Heart right ventricle (tissue), 16 donors: ENCODE results near the gene FAM13A. TPM values are rescaled to one million over a fixed set of nuclear protein-coding genes. Genes with fewer than 3 reads are reported as not detected.

Source experiments
- ATAC-seq, 8 donors: fragments of 200-7000 bp; cut with Tn5 transposase; one replicate each; pipeline ENCODE4 v1.9.1; 2020; ENCODE audit warnings: mild to moderate bottlenecking in 8 of 8, moderate library complexity in 8 of 8, moderate number of reproducible peaks in 1 of 8
- DNase-seq, 2 donors: peaks; one replicate each; pipeline ENCODE4 v3.0.0-alpha.2; 2020
- H3K27ac ChIP-seq, 10 donors: fragments of 200-600 bp; sonication (generic) in 2 of 10; one replicate each; pipeline versions ENCODE4 v1.5.0 to v1.8.0; 2020 to 2022; ENCODE audit warnings: mild to moderate bottlenecking in 3 of 10
- H3K27me3 ChIP-seq, 7 donors: fragments of 200-600 bp; one replicate each; pipeline ENCODE4 v1.8.0; 2021 to 2022; ENCODE audit warnings: mild to moderate bottlenecking in 2 of 7
- H3K36me3 ChIP-seq, 9 donors: fragments of 200-600 bp; sonication (generic) in 1 of 9; one replicate each; pipeline versions ENCODE4 v1.5.0 to v1.8.0; 2020 to 2022; ENCODE audit warnings: mild to moderate bottlenecking in 2 of 9
- H3K4me1 ChIP-seq, 9 donors: fragments of 200-600 bp; sonication (generic) in 1 of 9; one replicate each; pipeline versions ENCODE4 v1.5.0 to v1.8.0; 2020 to 2022; ENCODE audit warnings: mild to moderate bottlenecking in 4 of 9
- H3K4me3 ChIP-seq, 10 donors: fragments of 200-600 bp; sonication (generic) in 2 of 10; one replicate each; pipeline versions ENCODE4 v1.5.0 to v1.8.0; 2020 to 2022; ENCODE audit warnings: mild to moderate bottlenecking in 7 of 10, moderate library complexity in 2 of 10
- H3K9me3 ChIP-seq, 11 donors: fragments of 200-600 bp in 10 of 11; sonication (generic) in 2 of 11; one replicate each; pipeline versions ENCODE4 v1.5.0 to v1.8.0; 2013 to 2022; ENCODE audit warnings: mild to moderate bottlenecking in 2 of 11, control low read depth in 1 of 11, moderate library complexity in 1 of 11
- CTCF ChIP-seq, 9 donors: fragments of 200-600 bp; sonication (generic) in 2 of 9; IDR thresholded peaks; one replicate each; pipeline versions ENCODE4 v1.5.0 to v1.8.0; 2021 to 2022; ENCODE audit warnings: antibody characterized with exemption in 9 of 9, mild to moderate bottlenecking in 5 of 9, moderate library complexity in 1 of 9
- WGBS, 2 donors: extraction: QIAGEN DNeasy Blood & Tissue Kit; methylation state at CpG; one replicate each; pipeline ENCODE4 v1.1.7; 2013; ENCODE audit warnings: inconsistent platforms in 1 of 2; 5-methylcytosine and 5-hydroxymethylcytosine counted together
- intact Hi-C, 10 donors: fragments of 100-400 bp; cut with DNase I; formaldehyde crosslinking; loops; one replicate each; pipeline versions ENCODE4 v1.11.1 to v1.14.2; 2022
- polyA plus RNA-seq, 2 donors: library from polyadenylated mRNA; stranded (reverse); fragments of 200-250 nt; gene quantifications; one replicate each; pipeline ENCODE4 v1.2.3, GENCODE V29; 2013
- total RNA-seq, 10 donors: library from RNA; stranded (reverse); fragmentation: NEBNext Ultra II Directional in 3 of 10; extraction: Animal tissue kit (Norgen Biotek cat#: 25700) in 3 of 10; gene quantifications; one replicate each; pipeline versions ENCODE4 v1.2.1 to v1.2.4, GENCODE V29; 2021 to 2023
- donor health status: Arrhythmogenic right ventricular cardiomyopathy.
- donor health status: ischemic (EF 13 %, LVEDD 7.1; RV severe dilation, severe dysfunction).
- donor health status: healthy with polysubstance abuse.
- donor health status: DM: no; HTN: yes; CAD: no.
- donor health status: DM: no; HTN: no; CAD: no.
- donor health status: ischemic (EF 25% LVEDD 6.9; RV normal size, moderate dysfunction).
- donor health status: ischemic (EF 25% LVEDD 5.7; RV mildly dilated, moderate dysfunction).
- donor health status: healthy.
- donor health status: DM: yes; HTN: yes; CAD: no.
- donor health status: Ischemic cardiomyopathy.
- donor health status: ischemic (EF 35%, LVEDD 5.7; RV mildly dilated, moderate dysfunction).
- donor health status: nonischemic (EF 11% LVEDD 7.7; RV severe dilation, severe dysfunction).
- donor health status: DM: yes; HTN: yes; CAD: no.
- donor health status: PGD.
- donor health status: ischemic (EF 29% LVEDD 5.4; RV normal size, mild dysfunction).
- donor health status: nonischemic (EF 23%, LVEDD 6.1; RV moderate dilation, normal function).

FAM13A gene
- total and polyA plus RNA-seq, 12 donors, result 2.4 to 18.4 (median 14.1) TPM

- peaks cover 0 to 72% (median 52%) of the 10 kb centered on the region in 9 donors for H3K4me1 ChIP-seq
- intact Hi-C loops, result loop anchor here in 2 of 10 donors (2.0 to 5.0 kb wide), 2 partner anchors 114 to 204 kb away; no protein-coding TSS in a partner anchor
These were observed 236.1 kb downstream of the FAM13A start for GRCh38 chr4:88820698-88821415.

GRCh38 chr4:88819818-88820697, 236.9 kb downstream of the FAM13A start:
- Histone ChIP-seq H3K27ac (peak overlapping the region in 4 of 10 donors; percentile 4 to 88 (median 86)), H3K4me3 (peak overlapping the region in 8 of 10 donors; percentile 50 to 68 (median 64)), H3K27me3 (no peaks in the 10 kb centered on the region), H3K4me1 (peaks cover 0 to 74% (median 52%) of the 10 kb centered on the region in 9 donors), H3K9me3 (no peaks in the 10 kb centered on the region), H3K36me3 (no peaks in the 10 kb centered on the region)
- no peak for TF ChIP-seq CTCF (IDR thresholded peaks at IDR 0.05)
- ATAC-seq (no peak), DNase-seq (no peak)
- WGBS, 2 donors, result 47 to 51% methylated on average over 5 of the region's 5 CpGs
- intact Hi-C loops, result loop anchor here in 8 of 10 donors (2.0 to 10.0 kb wide), 6 partner anchors 113 to 295 kb away; partner anchors contain the start of gene TIGD2 (in 2 of the 8)

More at GRCh38 chr4:88820698-88821415, 236.1 kb downstream of the FAM13A start:
- ATAC-seq (no peak), DNase-seq (no peak)
- Histone ChIP-seq H3K36me3 (no peaks in the 10 kb centered on the region), H3K4me3 (peak overlapping the region in 9 of 10 donors; percentile 50 to 68 (median 62)), H3K27me3 (no peaks in the 10 kb centered on the region), H3K27ac (peak overlapping the region in 7 of 10 donors; percentile 81 to 88 (median 86)), H3K9me3 (no peaks in the 10 kb centered on the region)
- WGBS, 2 donors, result 69 to 73% methylated on average over 10 of the region's 10 CpGs
- no peak for TF ChIP-seq CTCF (IDR thresholded peaks at IDR 0.05)

GRCh38 chr4:88818631-88819470, 238.1 kb downstream of the FAM13A start:
- DNase-seq, result peak in 1 of 2 donors; percentile 31
- Histone ChIP-seq H3K9me3 (no peaks in the 10 kb centered on the region), H3K4me3 (peak overlapping the region in 1 of 10 donors; percentile 68), H3K27ac (peak overlapping the region in 3 of 10 donors; percentile 1 to 22 (median 8)), H3K4me1 (peaks cover 0 to 80% (median 58%) of the 10 kb centered on the region in 9 donors), H3K36me3 (no peaks in the 10 kb centered on the region), H3K27me3 (no peaks in the 10 kb centered on the region)
- ATAC-seq, result peak in 3 of 8 donors; percentile 22 to 56 (median 28)
- TF ChIP-seq CTCF (IDR thresholded peaks at IDR 0.05), result peak; percentile 47 to 76 (median 69)
- 25 to 27% methylated on average over 5 of the region's 5 CpGs for WGBS, 2 donors
- intact Hi-C loops, result loop anchor here (1.0 to 10.0 kb wide), 7 partner anchors 203 to 296 kb away; partner anchors contain the start of gene TIGD2 (in 2 of the 10)
